ENCODE measurements around the gene NIPAL3. TPM values are rescaled to one million over a fixed set of nuclear protein-coding genes. Genes with fewer than 3 reads are reported as not detected.

Gene NIPAL3
- total RNA-seq, 1 experiment from 2014 or later, result 11.2 TPM

- TF ChIP-seq CTCF (IDR thresholded peaks at IDR 0.05) (peak; percentile 86), PRRX2 (CRISPR knock-in tag; IDR thresholded peaks at IDR 0.05) (no peak), ELF4 (CRISPR knock-in tag; IDR thresholded peaks at IDR 0.05; ENCODE audit: low read depth) (no peak), FOXP1 (CRISPR knock-in tag; IDR thresholded peaks at IDR 0.05; ENCODE audit: borderline replicate concordance) (no peak), ZNF232 (CRISPR knock-in tag; IDR thresholded peaks at IDR 0.05) (peak; percentile 20; the same call in 1 of the 2 replicates), TCF7 (CRISPR knock-in tag; IDR thresholded peaks at IDR 0.05; ENCODE audit: low read depth) (no peak), ZBTB21 (CRISPR knock-in tag; IDR thresholded peaks at IDR 0.05; ENCODE audit: borderline replicate concordance) (no peak), GRHL2 (CRISPR knock-in tag; IDR thresholded peaks at IDR 0.05; ENCODE audit: insufficient replicate concordance, severe bottlenecking) (no peak), RORB (CRISPR knock-in tag; IDR thresholded peaks at IDR 0.05) (no peak), E2F1 (CRISPR knock-in tag; IDR thresholded peaks at IDR 0.05) (0 out of 2 replicates have a peak, but pooled peaks have one; percentile 39), CREM (CRISPR knock-in tag; IDR thresholded peaks at IDR 0.05) (no peak), FOXK1 (CRISPR knock-in tag; IDR thresholded peaks at IDR 0.05) (peak; percentile 97), SP1 (CRISPR knock-in tag; conservative IDR thresholded peaks at IDR 0.05) (peak; percentile 69; the same call in 1 of the 2 replicates), KAT7 (CRISPR knock-in tag; IDR thresholded peaks at IDR 0.05; ENCODE audit: borderline replicate concordance) (no peak), CBFB (CRISPR knock-in tag; IDR thresholded peaks at IDR 0.05; ENCODE audit: low read depth) (no peak), EMX1 (CRISPR knock-in tag; IDR thresholded peaks at IDR 0.05) (no peak), SOX15 (CRISPR knock-in tag; IDR thresholded peaks at IDR 0.05) (no peak), ZNF138 (CRISPR knock-in tag; conservative IDR thresholded peaks at IDR 0.05) (no peak)
- TF ChIP-seq, protein P1, sequence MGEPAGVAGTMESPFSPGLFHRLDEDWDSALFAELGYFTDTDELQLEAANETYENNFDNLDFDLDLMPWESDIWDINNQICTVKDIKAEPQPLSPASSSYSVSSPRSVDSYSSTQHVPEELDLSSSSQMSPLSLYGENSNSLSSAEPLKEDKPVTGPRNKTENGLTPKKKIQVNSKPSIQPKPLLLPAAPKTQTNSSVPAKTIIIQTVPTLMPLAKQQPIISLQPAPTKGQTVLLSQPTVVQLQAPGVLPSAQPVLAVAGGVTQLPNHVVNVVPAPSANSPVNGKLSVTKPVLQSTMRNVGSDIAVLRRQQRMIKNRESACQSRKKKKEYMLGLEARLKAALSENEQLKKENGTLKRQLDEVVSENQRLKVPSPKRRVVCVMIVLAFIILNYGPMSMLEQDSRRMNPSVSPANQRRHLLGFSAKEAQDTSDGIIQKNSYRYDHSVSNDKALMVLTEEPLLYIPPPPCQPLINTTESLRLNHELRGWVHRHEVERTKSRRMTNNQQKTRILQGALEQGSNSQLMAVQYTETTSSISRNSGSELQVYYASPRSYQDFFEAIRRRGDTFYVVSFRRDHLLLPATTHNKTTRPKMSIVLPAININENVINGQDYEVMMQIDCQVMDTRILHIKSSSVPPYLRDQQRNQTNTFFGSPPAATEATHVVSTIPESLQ (CRISPR knock-in tag; IDR thresholded peaks at IDR 0.05), result no peak
- TF ChIP-seq, protein P2, sequence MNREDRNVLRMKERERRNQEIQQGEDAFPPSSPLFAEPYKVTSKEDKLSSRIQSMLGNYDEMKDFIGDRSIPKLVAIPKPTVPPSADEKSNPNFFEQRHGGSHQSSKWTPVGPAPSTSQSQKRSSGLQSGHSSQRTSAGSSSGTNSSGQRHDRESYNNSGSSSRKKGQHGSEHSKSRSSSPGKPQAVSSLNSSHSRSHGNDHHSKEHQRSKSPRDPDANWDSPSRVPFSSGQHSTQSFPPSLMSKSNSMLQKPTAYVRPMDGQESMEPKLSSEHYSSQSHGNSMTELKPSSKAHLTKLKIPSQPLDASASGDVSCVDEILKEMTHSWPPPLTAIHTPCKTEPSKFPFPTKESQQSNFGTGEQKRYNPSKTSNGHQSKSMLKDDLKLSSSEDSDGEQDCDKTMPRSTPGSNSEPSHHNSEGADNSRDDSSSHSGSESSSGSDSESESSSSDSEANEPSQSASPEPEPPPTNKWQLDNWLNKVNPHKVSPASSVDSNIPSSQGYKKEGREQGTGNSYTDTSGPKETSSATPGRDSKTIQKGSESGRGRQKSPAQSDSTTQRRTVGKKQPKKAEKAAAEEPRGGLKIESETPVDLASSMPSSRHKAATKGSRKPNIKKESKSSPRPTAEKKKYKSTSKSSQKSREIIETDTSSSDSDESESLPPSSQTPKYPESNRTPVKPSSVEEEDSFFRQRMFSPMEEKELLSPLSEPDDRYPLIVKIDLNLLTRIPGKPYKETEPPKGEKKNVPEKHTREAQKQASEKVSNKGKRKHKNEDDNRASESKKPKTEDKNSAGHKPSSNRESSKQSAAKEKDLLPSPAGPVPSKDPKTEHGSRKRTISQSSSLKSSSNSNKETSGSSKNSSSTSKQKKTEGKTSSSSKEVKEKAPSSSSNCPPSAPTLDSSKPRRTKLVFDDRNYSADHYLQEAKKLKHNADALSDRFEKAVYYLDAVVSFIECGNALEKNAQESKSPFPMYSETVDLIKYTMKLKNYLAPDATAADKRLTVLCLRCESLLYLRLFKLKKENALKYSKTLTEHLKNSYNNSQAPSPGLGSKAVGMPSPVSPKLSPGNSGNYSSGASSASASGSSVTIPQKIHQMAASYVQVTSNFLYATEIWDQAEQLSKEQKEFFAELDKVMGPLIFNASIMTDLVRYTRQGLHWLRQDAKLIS (CRISPR knock-in tag; IDR thresholded peaks at IDR 0.05; ENCODE audit: borderline replicate concordance), result no peak
- TF ChIP-seq, protein P3, sequence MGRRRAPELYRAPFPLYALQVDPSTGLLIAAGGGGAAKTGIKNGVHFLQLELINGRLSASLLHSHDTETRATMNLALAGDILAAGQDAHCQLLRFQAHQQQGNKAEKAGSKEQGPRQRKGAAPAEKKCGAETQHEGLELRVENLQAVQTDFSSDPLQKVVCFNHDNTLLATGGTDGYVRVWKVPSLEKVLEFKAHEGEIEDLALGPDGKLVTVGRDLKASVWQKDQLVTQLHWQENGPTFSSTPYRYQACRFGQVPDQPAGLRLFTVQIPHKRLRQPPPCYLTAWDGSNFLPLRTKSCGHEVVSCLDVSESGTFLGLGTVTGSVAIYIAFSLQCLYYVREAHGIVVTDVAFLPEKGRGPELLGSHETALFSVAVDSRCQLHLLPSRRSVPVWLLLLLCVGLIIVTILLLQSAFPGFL (CRISPR knock-in tag; IDR thresholded peaks at IDR 0.05; ENCODE audit: borderline replicate concordance), result no peak
- TF ChIP-seq, protein P4, sequence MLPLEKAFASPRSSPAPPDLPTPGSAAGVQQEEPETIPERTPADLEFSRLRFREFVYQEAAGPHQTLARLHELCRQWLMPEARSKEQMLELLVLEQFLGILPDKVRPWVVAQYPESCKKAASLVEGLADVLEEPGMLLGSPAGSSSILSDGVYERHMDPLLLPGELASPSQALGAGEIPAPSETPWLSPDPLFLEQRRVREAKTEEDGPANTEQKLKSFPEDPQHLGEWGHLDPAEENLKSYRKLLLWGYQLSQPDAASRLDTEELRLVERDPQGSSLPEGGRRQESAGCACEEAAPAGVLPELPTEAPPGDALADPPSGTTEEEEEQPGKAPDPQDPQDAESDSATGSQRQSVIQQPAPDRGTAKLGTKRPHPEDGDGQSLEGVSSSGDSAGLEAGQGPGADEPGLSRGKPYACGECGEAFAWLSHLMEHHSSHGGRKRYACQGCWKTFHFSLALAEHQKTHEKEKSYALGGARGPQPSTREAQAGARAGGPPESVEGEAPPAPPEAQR (CRISPR knock-in tag; IDR thresholded peaks at IDR 0.05), result no peak
- TF ChIP-seq, protein P5, sequence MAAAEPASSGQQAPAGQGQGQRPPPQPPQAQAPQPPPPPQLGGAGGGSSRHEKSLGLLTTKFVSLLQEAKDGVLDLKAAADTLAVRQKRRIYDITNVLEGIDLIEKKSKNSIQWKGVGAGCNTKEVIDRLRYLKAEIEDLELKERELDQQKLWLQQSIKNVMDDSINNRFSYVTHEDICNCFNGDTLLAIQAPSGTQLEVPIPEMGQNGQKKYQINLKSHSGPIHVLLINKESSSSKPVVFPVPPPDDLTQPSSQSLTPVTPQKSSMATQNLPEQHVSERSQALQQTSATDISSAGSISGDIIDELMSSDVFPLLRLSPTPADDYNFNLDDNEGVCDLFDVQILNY (CRISPR knock-in tag; IDR thresholded peaks at IDR 0.05), result no peak
- TF ChIP-seq, protein P6, sequence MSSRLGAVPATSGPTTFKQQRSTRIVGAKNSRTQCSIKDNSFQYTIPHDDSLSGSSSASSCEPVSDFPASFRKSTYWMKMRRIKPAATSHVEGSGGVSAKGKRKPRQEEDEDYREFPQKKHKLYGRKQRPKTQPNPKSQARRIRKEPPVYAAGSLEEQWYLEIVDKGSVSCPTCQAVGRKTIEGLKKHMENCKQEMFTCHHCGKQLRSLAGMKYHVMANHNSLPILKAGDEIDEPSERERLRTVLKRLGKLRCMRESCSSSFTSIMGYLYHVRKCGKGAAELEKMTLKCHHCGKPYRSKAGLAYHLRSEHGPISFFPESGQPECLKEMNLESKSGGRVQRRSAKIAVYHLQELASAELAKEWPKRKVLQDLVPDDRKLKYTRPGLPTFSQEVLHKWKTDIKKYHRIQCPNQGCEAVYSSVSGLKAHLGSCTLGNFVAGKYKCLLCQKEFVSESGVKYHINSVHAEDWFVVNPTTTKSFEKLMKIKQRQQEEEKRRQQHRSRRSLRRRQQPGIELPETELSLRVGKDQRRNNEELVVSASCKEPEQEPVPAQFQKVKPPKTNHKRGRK (CRISPR knock-in tag; IDR thresholded peaks at IDR 0.05; ENCODE audit: borderline replicate concordance), result no peak
- TF ChIP-seq, protein P7, sequence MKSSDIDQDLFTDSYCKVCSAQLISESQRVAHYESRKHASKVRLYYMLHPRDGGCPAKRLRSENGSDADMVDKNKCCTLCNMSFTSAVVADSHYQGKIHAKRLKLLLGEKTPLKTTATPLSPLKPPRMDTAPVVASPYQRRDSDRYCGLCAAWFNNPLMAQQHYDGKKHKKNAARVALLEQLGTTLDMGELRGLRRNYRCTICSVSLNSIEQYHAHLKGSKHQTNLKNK (CRISPR knock-in tag; IDR thresholded peaks at IDR 0.05), result no peak
These were observed at the start of gene NIPAL3 (continued) for GRCh38 chr1:24415334-24415909.
